ENCODE measurements around the gene OPCML. TPM values are rescaled to one million over a fixed set of nuclear protein-coding genes. Genes with fewer than 3 reads are reported as not detected.

The OPCML gene
- total RNA-seq, 1 experiment from 2014 or later = not detected

- no peaks in the 10 kb centered on the region for H3K36me3 ChIP-seq (ENCODE audit: control insufficient read depth, insufficient read depth, low read length)
- TF ChIP-seq SIN3A (IDR thresholded peaks at IDR 0.05; ENCODE audit: borderline replicate concordance, insufficient read depth, low read depth, low read length) (no peak), POLR2AphosphoS5 (IDR thresholded peaks at IDR 0.05; ENCODE audit: low read depth, low read length) (no peak), TCF7L2 (IDR thresholded peaks at IDR 0.05; ENCODE audit: low read depth, low read length) (no peak)
- no peaks in the 10 kb centered on the region for H3K27me3 ChIP-seq (ENCODE audit: control insufficient read depth, insufficient read depth, low read length)
- no peak overlapping the region for H3K27ac ChIP-seq (ENCODE audit: low read length)
- ATAC-seq (no peak), DNase-seq (ENCODE audit: low read depth, low spot score) (no peak)
- H3K4me1 ChIP-seq (ENCODE audit: control insufficient read depth, insufficient read depth, low read length) = no peaks in the 10 kb centered on the region
- ChIA-PET POLR2A (no interaction called here), CTCF (no interaction called here)
- no TSS peak for BruUV-seq (replicated peaks)
- in situ Hi-C loops (cut with HindIII; ENCODE audit: low pct_unique_long_range_greater_than_20kb, low sequenced_read_pairs) (no loop called here), intact Hi-C loops (cut with micrococcal nuclease; ENCODE audit: unreplicated experiment) (no loop called here)
- H3K9me3 ChIP-seq (ENCODE audit: control insufficient read depth, insufficient read depth, low read depth, low read length) = no peaks in the 10 kb centered on the region
- H3K4me3 ChIP-seq (ENCODE audit: low read depth in 2 of 2, low read length in 2 of 2) = no peak overlapping the region
Observed at GRCh38 chr11:132551016-132551415, 981.3 kb downstream of the OPCML start.

- ATAC-seq (no peak), DNase-seq (ENCODE audit: low read depth, low spot score) (no peak)
- no peak overlapping the region for H3K4me3 ChIP-seq (ENCODE audit: low read depth in 2 of 2, low read length in 2 of 2)
- intact Hi-C loops (cut with micrococcal nuclease; ENCODE audit: unreplicated experiment) (no loop called here), in situ Hi-C loops (cut with HindIII; ENCODE audit: low pct_unique_long_range_greater_than_20kb, low sequenced_read_pairs) (no loop called here)
- H3K4me1 ChIP-seq (ENCODE audit: control insufficient read depth, insufficient read depth, low read length) = no peaks in the 10 kb centered on the region
- no peaks in the 10 kb centered on the region for H3K9me3 ChIP-seq (ENCODE audit: control insufficient read depth, insufficient read depth, low read depth, low read length)
- no peaks in the 10 kb centered on the region for H3K36me3 ChIP-seq (ENCODE audit: control insufficient read depth, insufficient read depth, low read length)
- BruUV-seq (replicated peaks) = no TSS peak
- POLR2A ChIA-PET = no interaction called here
- no peak overlapping the region for H3K27ac ChIP-seq (ENCODE audit: low read length)
- CTCF ChIA-PET = no interaction called here
- no peak for TF ChIP-seq CTCF (IDR thresholded peaks at IDR 0.05)
- TF ChIP-seq SIN3A (IDR thresholded peaks at IDR 0.05; ENCODE audit: borderline replicate concordance, insufficient read depth, low read depth, low read length) = no peak
- no peak for TF ChIP-seq TCF7L2 (IDR thresholded peaks at IDR 0.05; ENCODE audit: low read depth, low read length)
- TF ChIP-seq POLR2AphosphoS5 (IDR thresholded peaks at IDR 0.05; ENCODE audit: low read depth, low read length) = no peak
- TF ChIP-seq REST (IDR thresholded peaks at IDR 0.05; ENCODE audit: insufficient read depth in 1 of 2, low read depth in 2 of 2, low read length in 1 of 2) = no peak
- no peaks in the 10 kb centered on the region for H3K27me3 ChIP-seq (ENCODE audit: control insufficient read depth, insufficient read depth, low read length)
Observed at GRCh38 chr11:132549561-132549960, 982.7 kb downstream of the OPCML start.

GRCh38 chr11:132549001-132549400 is 983.3 kb downstream of the OPCML start:
- no peaks in the 10 kb centered on the region for H3K4me1 ChIP-seq (ENCODE audit: control insufficient read depth, insufficient read depth, low read length)
- TF ChIP-seq REST (IDR thresholded peaks at IDR 0.05; ENCODE audit: insufficient read depth in 1 of 2, low read depth in 2 of 2, low read length in 1 of 2) = no peak
- no peak for TF ChIP-seq POLR2AphosphoS5 (IDR thresholded peaks at IDR 0.05; ENCODE audit: low read depth, low read length)
- TF ChIP-seq CTCF (IDR thresholded peaks at IDR 0.05) = no peak
- no peak for TF ChIP-seq SIN3A (IDR thresholded peaks at IDR 0.05; ENCODE audit: borderline replicate concordance, insufficient read depth, low read depth, low read length)
- no peak for TF ChIP-seq TCF7L2 (IDR thresholded peaks at IDR 0.05; ENCODE audit: low read depth, low read length)
- H3K9me3 ChIP-seq (ENCODE audit: control insufficient read depth, insufficient read depth, low read depth, low read length) = no peaks in the 10 kb centered on the region
- ChIA-PET CTCF (no interaction called here), POLR2A (no interaction called here)
- H3K27ac ChIP-seq (ENCODE audit: low read length) = no peak overlapping the region
- intact Hi-C loops (cut with micrococcal nuclease; ENCODE audit: unreplicated experiment) = no loop called here
- no TSS peak for BruUV-seq (replicated peaks)
- in situ Hi-C loops (cut with HindIII; ENCODE audit: low pct_unique_long_range_greater_than_20kb, low sequenced_read_pairs) = no loop called here
- DNase-seq (ENCODE audit: low read depth, low spot score) (no peak), ATAC-seq (no peak)
- no peaks in the 10 kb centered on the region for H3K27me3 ChIP-seq (ENCODE audit: control insufficient read depth, insufficient read depth, low read length)
- H3K4me3 ChIP-seq (ENCODE audit: low read depth in 2 of 2, low read length in 2 of 2) = no peak overlapping the region
- no peaks in the 10 kb centered on the region for H3K36me3 ChIP-seq (ENCODE audit: control insufficient read depth, insufficient read depth, low read length)
